HG02970 (cell line): ENCODE measurements around the gene DNAJC12.
"Not testable (repeated sequence)": the region's sequence is repeated elsewhere in the genome, so short reads cannot be mapped to it uniquely, and the experiment has no call there.

Experiments used
- ATAC-seq: cut with Tn5 transposase; IDR thresholded peaks from one replicate; pipeline ENCODE4 v1.9.1; 2021; ENCODE audit warnings: mild to moderate bottlenecking, moderate library complexity, moderate number of reproducible peaks; ENCODE audit not compliant: unreplicated experiment, low FRiP score

Gene DNAJC12

GRCh38 chr10:67841737-67842136 is 3.7 kb upstream of the DNAJC12 start:
- ATAC-seq, result no peak

GRCh38 chr10:67839951-67840350 is 2.0 kb upstream of the DNAJC12 start:
- ATAC-seq, result no peak

GRCh38 chr10:67839511-67839910 is 1.5 kb upstream of the DNAJC12 start:
- not testable (repeated sequence) for ATAC-seq

GRCh38 chr10:67836972-67837371 is 1.0 kb downstream of the DNAJC12 start:
- no peak for ATAC-seq

GRCh38 chr10:67836488-67836887 is 1.5 kb downstream of the DNAJC12 start:
- ATAC-seq, result no peak

GRCh38 chr10:67835541-67836394 is 2.2 kb downstream of the DNAJC12 start:
- not testable (repeated sequence) for ATAC-seq

- ATAC-seq, result no peak
Observed at GRCh38 chr10:67834375-67834774, 3.6 kb downstream of the DNAJC12 start.

GRCh38 chr10:67827811-67828210 is 10.2 kb downstream of the DNAJC12 start:
- no peak for ATAC-seq

- ATAC-seq, result no peak
Observed at GRCh38 chr10:67819768-67820204, 18.2 kb downstream of the DNAJC12 start.

- ATAC-seq, result no peak
Observed at GRCh38 chr10:67818323-67818722, 19.7 kb downstream of the DNAJC12 start.

GRCh38 chr10:67816719-67817118 is 21.3 kb downstream of the DNAJC12 start:
- ATAC-seq, result no peak

GRCh38 chr10:67815571-67816059 is 22.4 kb downstream of the DNAJC12 start:
- ATAC-seq, result no peak

GRCh38 chr10:67812007-67812406 is 26.0 kb downstream of the DNAJC12 start:
- ATAC-seq, result no peak

GRCh38 chr10:67809107-67809506 is 28.9 kb downstream of the DNAJC12 start:
- no peak for ATAC-seq

GRCh38 chr10:67808704-67809103 is 29.3 kb downstream of the DNAJC12 start:
- no peak for ATAC-seq

GRCh38 chr10:67807855-67808456 is 30.0 kb downstream of the DNAJC12 start:
- ATAC-seq, result no peak

GRCh38 chr10:67804395-67804678 is 33.7 kb downstream of the DNAJC12 start:
- no peak for ATAC-seq

GRCh38 chr10:67803588-67804394 is 34.2 kb downstream of the DNAJC12 start:
- no peak for ATAC-seq

GRCh38 chr10:67802767-67803538 is 35.0 kb downstream of the DNAJC12 start:
- no peak for ATAC-seq

- ATAC-seq, result no peak
Observed at GRCh38 chr10:67801118-67801517, 36.9 kb downstream of the DNAJC12 start.
